K562 (cell line): ENCODE results near the gene XCL1. TPM values are rescaled to one million over a fixed set of nuclear protein-coding genes. Genes with fewer than 3 reads are reported as not detected.

Experiments used
- ARID2 ChIP-seq: fragments of 450-650 bp; IDR thresholded peaks from 2 replicates; pipeline ENCODE4 v1.6.1; 2017; ENCODE audit warnings: antibody characterized with exemption, mild to moderate bottlenecking
- ATF4 ChIP-seq: fragments of 450-650 bp; formaldehyde crosslinking; IDR thresholded peaks from 2 replicates; pipeline ENCODE4 v1.4.0; 2022; ENCODE audit warnings: mild to moderate bottlenecking, moderate library complexity
- CREM ChIP-seq: IDR thresholded peaks from 2 replicates; pipeline ENCODE4 v1.6.1; 2014; ENCODE audit warnings: antibody characterized with exemption, low read depth
- DEAF1 ChIP-seq: fragments of 450-650 bp; formaldehyde crosslinking; IDR thresholded peaks from 2 replicates; pipeline ENCODE4 v1.4.0; 2020; ENCODE audit warnings: mild to moderate bottlenecking, moderate library complexity
- IRF1 ChIP-seq: sonication (generic); formaldehyde crosslinking; IDR thresholded peaks from 2 replicates; pipeline ENCODE4 v1.8.0; 2022; ENCODE audit warnings: missing genetic modification reagents, mild to moderate bottlenecking, borderline replicate concordance
- MAX ChIP-seq: sonication (generic); formaldehyde crosslinking; IDR thresholded peaks from 2 replicates; pipeline ENCODE4 v1.9.0; 2022; ENCODE audit warnings: mild to moderate bottlenecking, missing genetic modification reagents
- NCOA4 ChIP-seq: fragments of 450-650 bp; IDR thresholded peaks from 2 replicates; pipeline ENCODE4 v1.6.1; 2018; ENCODE audit warnings: mild to moderate bottlenecking; ENCODE audit not compliant: partially characterized antibody
- RAD21 ChIP-seq, 2 experiments: fragments of 250-450 bp in 1 of 2; fragments of 450-650 bp in 1 of 2; sonication (Bioruptor Pico) in 1 of 2; formaldehyde crosslinking in 1 of 2; IDR thresholded peaks in 1 of 2; conservative IDR thresholded peaks in 1 of 2; 2 replicates each; pipeline versions ENCODE4 v1.4.0 to v1.8.0; 2020 to 2022; ENCODE audit warnings: mild to moderate bottlenecking in 2 of 2, moderate library complexity in 1 of 2
- RBM39 ChIP-seq: fragments of 200-400 bp; formaldehyde crosslinking; optimal IDR thresholded peaks from 2 replicates; pipeline ENCODE3; 2018; ENCODE audit warnings: low read depth, low read length
- REST ChIP-seq, 2 experiments: fragments of 450-650 bp; formaldehyde crosslinking in 1 of 2; IDR thresholded peaks; 2 replicates each; pipeline versions ENCODE4 v1.4.0 to v1.6.1; 2014 to 2020; ENCODE audit warnings: mild to moderate bottlenecking in 2 of 2, borderline replicate concordance in 1 of 2, low read depth in 1 of 2
- SMC3 ChIP-seq: conservative IDR thresholded peaks from 2 replicates; pipeline ENCODE4 v1.6.1; 2011; ENCODE audit warnings: low read depth, low read length, improper control_type of control experiment; ENCODE audit not compliant: insufficient read depth
- STAG1 ChIP-seq: sonication (generic); formaldehyde crosslinking; IDR thresholded peaks from 2 replicates; pipeline ENCODE4 v1.5.0; 2020; ENCODE audit warnings: missing genetic modification reagents, borderline replicate concordance
- XRCC5 ChIP-seq: fragments of 200-400 bp; formaldehyde crosslinking; IDR thresholded peaks from 2 replicates; pipeline ENCODE4 v1.6.1; 2017; ENCODE audit warnings: low read depth, mild to moderate bottlenecking, low read length
- ZNF583 ChIP-seq: fragments of 250-450 bp; sonication (Bioruptor Pico); IDR thresholded peaks from 2 replicates; pipeline ENCODE4 v1.4.0; 2020
- polyA plus RNA-seq, 8 experiments: library from polyadenylated mRNA; depleted of rRNA in 4 of 8; stranded (reverse) in 5 of 8; unstranded in 3 of 8; fragments of >200 nt; fragmentation: Nextera tagmentation in 2 of 8; fragmentation: Illumina TruSeq in 1 of 8; extraction: Ambion mirVana in 2 of 8; extraction: Trizol in 1 of 8; gene quantifications; 2 replicates each; pipeline versions ENCODE4 v1.2.1 to v1.2.3, GENCODE V29; 2011 to 2014; ENCODE audit warnings: inconsistent platforms in 1 of 8, missing spikeins in 1 of 8
- total RNA-seq, 7 experiments: library from RNA; depleted of rRNA in 6 of 7; stranded (reverse); fragments of >200 nt in 6 of 7; fragmentation: Illumina TruSeq in 2 of 7; extraction: Trizol in 2 of 7; gene quantifications; 2 replicates each; pipeline versions ENCODE4 v1.2.1 to v1.2.3, GENCODE V29; 2011 to 2021; ENCODE audit warnings: low replicate concordance in 1 of 7

XCL1 gene
- total and polyA plus RNA-seq, 9 of the 15 experiments (the other 6 are each of a cell fraction or from before 2014, with no cell fraction given), result 0.06 to 0.09 (median 0.06) TPM; not detected in 6

GRCh38 chr1:168603501-168604110, 27.2 kb downstream of the XCL1 start (continued):
- TF ChIP-seq MAX (no peak), DEAF1 (peak; percentile 91), SMC3 (peak; percentile 79), CREM (0 out of 2 replicates have a peak, but pooled peaks have one; percentile 43), ATF4 (no peak), NCOA4 (no peak), RAD21 (CRISPR knock-in tag; conservative IDR thresholded peaks at IDR 0.05 in 1 of 2, IDR thresholded peaks at IDR 0.05 in 1 of 2) (peak; percentile 92 to 95), XRCC5 (0 out of 2 replicates have a peak, but pooled peaks have one; percentile 34), ZNF583 (CRISPR knock-in tag) (no peak), IRF1 (no peak), ARID2 (peak; percentile 52; the same call in 1 of the 2 replicates), REST (IDR thresholded peaks at IDR 0.05; ENCODE audit: borderline replicate concordance) (peak; percentile 73), REST (CRISPR knock-in tag; IDR thresholded peaks at IDR 0.05; ENCODE audit: low read depth) (no peak), STAG1 (CRISPR knock-in tag) (peak; percentile 91; the same call in 1 of the 2 replicates), RBM39 (no peak)
